HFFc6 (cell line): Measurements from ENCODE around the gene PAXX. TPM values are rescaled to one million over a fixed set of nuclear protein-coding genes. Genes with fewer than 3 reads are reported as not detected.

Source experiments
- DNase-seq: peaks from one replicate; pipeline ENCODE4 v3.0.0-alpha.2; 2018
- H3K27ac Mint-ChIP-seq: 2 replicates; pipeline ENCODE4 v1.8.0; 2020; ENCODE audit warnings: mild to moderate bottlenecking, mixed read lengths
- H3K27me3 Mint-ChIP-seq: 2 replicates; pipeline ENCODE4 v1.8.0; 2021; ENCODE audit warnings: mild to moderate bottlenecking, moderate library complexity, mixed read lengths; ENCODE audit not compliant: insufficient read depth
- H3K36me3 Mint-ChIP-seq: 2 replicates; pipeline ENCODE4 v1.8.0; 2021; ENCODE audit warnings: low read depth, mixed read lengths
- H3K4me1 Mint-ChIP-seq: 2 replicates; pipeline ENCODE4 v1.8.0; 2020; ENCODE audit warnings: low read depth, mixed read lengths
- H3K4me3 Mint-ChIP-seq: 2 replicates; pipeline ENCODE4 v1.8.0; 2020; ENCODE audit warnings: mild to moderate bottlenecking, moderate library complexity, mixed read lengths
- H3K9me3 Mint-ChIP-seq: 2 replicates; pipeline ENCODE4 v1.8.0; 2020; ENCODE audit warnings: mild to moderate bottlenecking, mixed read lengths
- CTCF ChIP-seq: fragments of 200-600 bp; sonication (generic); IDR thresholded peaks from 2 replicates; pipeline ENCODE4 v1.5.0; 2021; ENCODE audit warnings: antibody characterized with exemption, mild to moderate bottlenecking
- total RNA-seq, 6 experiments: library from RNA; stranded (reverse); fragmentation: NEBNext Ultra II Directional; extraction: Animal tissue kit (Norgen Biotek cat#: 25700); gene quantifications; 2 replicates in 1 of 6; 3 replicates in 5 of 6; pipeline ENCODE4 v1.2.3, GENCODE V29; 2021

PAXX gene
- total RNA-seq, 6 experiments from 2014 or later = 26.0 to 42.6 (median 29.0) TPM

DNA sequence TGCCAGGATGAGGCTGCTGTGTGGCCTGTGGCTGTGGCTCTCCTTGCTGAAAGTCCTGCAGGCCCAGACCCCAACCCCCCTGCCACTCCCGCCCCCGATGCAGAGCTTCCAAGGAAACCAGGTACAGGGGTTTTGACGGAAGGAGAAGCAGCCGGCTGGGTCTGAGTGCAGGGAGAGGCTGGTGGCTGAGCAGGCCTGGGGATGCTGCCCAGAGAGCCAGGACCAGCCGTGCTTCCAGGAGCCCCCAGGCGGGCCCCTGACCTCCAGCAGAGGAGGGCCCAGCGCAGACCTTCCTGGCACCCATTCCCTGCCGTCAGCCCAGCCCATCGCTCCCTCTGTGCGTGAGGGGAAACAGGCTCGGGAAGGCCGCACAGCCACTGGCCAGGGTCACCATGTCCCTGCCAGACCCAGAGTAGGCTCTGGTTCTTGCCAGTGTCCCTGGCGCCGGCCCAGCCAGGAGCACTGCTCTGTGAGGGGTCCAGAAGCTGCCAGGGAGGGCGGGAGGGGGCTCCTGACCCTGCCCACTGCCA lies 39.8 kb upstream of the PAXX start:
- H3K27ac Mint-ChIP-seq = no peak overlapping the region
- no peak for TF ChIP-seq CTCF
- no peak overlapping the region for H3K4me3 Mint-ChIP-seq
- H3K27me3 Mint-ChIP-seq = peaks cover 6% of the 10 kb centered on the region
- no peaks in the 10 kb centered on the region for H3K36me3 Mint-ChIP-seq
- no peak for DNase-seq
- peaks cover 8% of the 10 kb centered on the region; the same call in 1 of the 2 replicates for H3K9me3 Mint-ChIP-seq
- peaks cover 5% of the 10 kb centered on the region; the same call in 1 of the 2 replicates for H3K4me1 Mint-ChIP-seq

DNA sequence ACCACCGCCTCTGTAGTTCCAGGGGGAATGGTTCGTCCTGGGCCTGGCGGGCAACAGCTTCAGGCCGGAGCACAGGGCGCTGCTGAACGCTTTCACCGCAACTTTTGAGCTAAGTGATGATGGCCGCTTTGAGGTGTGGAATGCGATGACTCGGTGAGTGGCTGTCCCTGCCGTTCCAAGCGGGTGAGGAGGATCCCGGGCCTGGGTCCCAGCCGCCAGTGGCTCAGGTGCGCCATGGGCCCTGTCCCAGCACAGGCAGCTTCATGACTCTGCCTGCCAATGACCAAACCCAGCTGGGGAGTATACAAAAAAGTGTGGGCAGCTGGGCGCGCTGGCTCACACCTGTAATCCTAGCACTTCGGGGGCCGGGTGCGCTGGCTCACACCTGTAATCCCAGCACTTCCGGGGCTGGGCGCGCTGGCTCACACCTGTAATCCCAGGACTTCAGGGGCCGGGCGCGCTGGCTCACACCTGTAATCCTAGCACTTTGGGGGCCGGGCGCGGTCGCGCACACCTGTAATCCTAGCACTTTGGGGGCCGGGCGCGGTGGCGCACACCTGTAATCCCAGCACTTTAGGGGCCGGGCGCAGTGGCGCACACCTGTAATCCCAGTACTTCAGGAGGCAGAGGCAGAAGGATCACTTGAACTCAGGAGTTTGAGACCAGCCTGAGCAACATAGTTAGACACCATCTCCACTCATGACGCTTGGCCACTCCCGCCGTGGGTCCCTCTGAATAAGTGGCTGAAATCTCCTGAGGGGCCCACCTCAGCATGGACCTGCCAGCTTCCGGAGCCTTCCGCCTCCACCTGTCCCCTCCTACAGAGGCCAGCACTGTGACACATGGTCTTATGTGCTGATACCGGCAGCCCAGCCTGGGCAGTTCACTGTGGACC lies 39.1 kb upstream of the PAXX start:
- Mint-ChIP-seq H3K4me1 (peaks cover 2% of the 10 kb centered on the region; the same call in 1 of the 2 replicates), H3K27ac (no peak overlapping the region)

DNA sequence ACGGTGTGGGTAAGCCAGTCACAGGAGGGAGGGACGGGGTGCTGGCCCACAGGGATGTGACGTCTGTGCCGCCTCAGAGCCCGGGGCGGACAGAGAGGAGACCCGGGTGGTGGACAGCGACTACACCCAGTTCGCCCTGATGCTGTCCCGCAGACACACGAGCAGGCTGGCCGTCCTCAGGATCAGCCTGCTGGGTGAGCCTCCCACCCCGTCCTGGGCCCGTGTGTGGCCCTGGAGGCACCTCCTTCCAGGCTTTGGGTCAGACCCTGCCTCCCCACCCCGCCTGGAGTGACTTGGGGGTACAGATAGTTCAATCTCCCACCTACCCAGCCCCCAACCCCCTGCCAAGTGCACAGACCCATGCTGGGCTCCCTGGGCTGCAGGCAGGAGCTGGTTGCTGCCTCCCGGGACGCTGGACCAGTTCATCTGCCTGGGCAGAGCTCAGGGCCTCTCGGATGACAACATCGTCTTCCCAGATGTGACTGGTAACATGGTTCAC lies 38.4 kb upstream of the PAXX start:
- H3K9me3 Mint-ChIP-seq = peaks cover 8% of the 10 kb centered on the region; the same call in 1 of the 2 replicates

More for the DNA sequence above, 39.1 kb upstream of the PAXX start:
- no peaks in the 10 kb centered on the region for H3K36me3 Mint-ChIP-seq
- H3K9me3 Mint-ChIP-seq = peaks cover 8% of the 10 kb centered on the region; the same call in 1 of the 2 replicates
- H3K27me3 Mint-ChIP-seq = peaks cover 6% of the 10 kb centered on the region
- H3K4me3 Mint-ChIP-seq = no peak overlapping the region
- no peak for TF ChIP-seq CTCF
- no peak for DNase-seq

DNA sequence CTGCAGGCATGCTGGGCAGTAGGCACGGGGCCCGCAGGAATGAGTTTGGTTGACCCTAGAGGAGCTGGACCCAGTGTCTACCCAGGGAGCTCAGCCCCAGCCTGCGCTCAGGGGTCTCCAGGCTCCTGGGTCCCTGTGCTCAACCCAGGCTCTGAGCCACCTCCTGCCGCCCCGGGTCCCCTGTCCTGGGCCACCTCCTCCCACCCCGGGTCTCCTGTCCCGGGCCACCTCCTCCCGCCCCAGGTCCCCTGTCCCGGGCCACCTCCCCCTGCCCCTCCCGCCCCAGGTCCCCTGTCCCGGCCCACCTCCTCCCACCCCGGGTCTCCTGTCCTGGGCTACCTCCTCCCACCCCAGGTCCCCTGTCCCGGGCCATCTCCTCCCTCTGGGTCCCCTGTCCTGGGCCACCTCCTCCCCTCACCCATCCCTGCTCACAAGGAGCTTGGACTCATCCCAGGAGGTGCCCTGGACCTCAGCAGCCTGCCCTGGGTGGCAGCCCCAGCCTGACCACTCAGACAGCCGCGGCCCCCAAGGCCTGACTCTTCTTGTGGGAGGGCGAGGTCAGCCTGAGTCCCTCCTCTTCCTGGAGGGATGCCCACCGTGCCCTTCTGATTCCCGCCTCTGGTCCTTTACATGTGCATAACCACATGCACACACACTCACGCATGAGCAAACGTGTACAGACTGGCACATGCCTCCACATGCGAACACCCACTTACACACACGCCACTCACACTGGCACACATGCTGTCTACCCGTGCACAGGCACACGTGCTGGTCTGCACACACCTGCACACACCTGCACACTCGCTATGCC lies 37.7 kb upstream of the PAXX start:
- DNase-seq = no peak
- no peaks in the 10 kb centered on the region for H3K4me1 Mint-ChIP-seq
- peaks cover 8% of the 10 kb centered on the region; the same call in 1 of the 2 replicates for H3K9me3 Mint-ChIP-seq
- H3K27ac Mint-ChIP-seq = no peak overlapping the region
- H3K4me3 Mint-ChIP-seq = no peak overlapping the region
- peaks cover 4% of the 10 kb centered on the region for H3K27me3 Mint-ChIP-seq
- no peaks in the 10 kb centered on the region for H3K36me3 Mint-ChIP-seq
- TF ChIP-seq CTCF = no peak

More for the DNA sequence above, 38.4 kb upstream of the PAXX start:
- DNase-seq = no peak
- no peak overlapping the region for H3K4me3 Mint-ChIP-seq
- H3K27me3 Mint-ChIP-seq = peaks cover 4% of the 10 kb centered on the region
- H3K4me1 Mint-ChIP-seq = no peaks in the 10 kb centered on the region
- H3K27ac Mint-ChIP-seq = no peak overlapping the region
- no peaks in the 10 kb centered on the region for H3K36me3 Mint-ChIP-seq
- TF ChIP-seq CTCF = no peak

DNA sequence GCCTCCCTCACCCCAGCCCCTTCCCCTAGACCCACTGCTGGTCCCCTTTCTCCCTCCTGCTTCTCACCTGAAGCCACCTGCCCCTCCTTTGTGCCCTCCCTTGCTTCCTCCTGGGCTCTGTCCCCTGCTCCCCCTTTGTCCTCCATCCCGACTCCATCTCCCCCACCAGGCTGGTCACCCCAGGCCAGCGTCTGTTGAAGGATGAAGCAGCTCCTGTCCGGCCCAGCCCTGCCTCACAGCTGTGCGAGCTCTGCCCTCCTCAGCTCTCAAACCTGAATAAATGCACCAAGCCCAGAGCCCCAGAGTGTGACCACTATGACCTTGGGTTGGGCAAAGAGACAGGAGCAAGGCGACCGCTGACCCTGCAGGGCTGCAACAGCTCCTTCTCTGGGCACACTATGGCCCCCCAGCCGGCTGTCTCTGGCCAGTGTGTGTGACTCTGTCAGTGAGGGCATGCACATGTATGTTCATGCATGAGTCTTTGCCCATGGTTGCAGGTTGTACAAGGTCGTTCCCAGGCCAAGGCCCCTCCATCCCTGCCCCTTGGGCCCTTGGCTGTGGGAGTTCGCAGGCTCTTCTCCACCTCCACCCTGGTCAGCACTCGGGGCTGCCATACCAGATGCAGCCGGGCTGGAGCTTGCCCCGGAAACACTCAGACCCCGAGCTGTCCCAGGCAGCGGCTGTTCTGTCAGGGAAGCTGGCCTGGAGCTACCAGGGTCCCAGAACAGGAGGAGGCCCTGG lies 36.9 kb upstream of the PAXX start:
- no peak for TF ChIP-seq CTCF
- H3K27me3 Mint-ChIP-seq = peaks cover 4% of the 10 kb centered on the region
- no peak for DNase-seq
- no peak overlapping the region for H3K27ac Mint-ChIP-seq
- no peak overlapping the region for H3K4me3 Mint-ChIP-seq
- H3K9me3 Mint-ChIP-seq = peaks cover 8% of the 10 kb centered on the region; the same call in 1 of the 2 replicates
- no peaks in the 10 kb centered on the region for H3K4me1 Mint-ChIP-seq
- no peaks in the 10 kb centered on the region for H3K36me3 Mint-ChIP-seq
